Activated T-helper 2 cell treated with anti-CD3 and anti-CD28 coated beads, Interferon-gamma antibody, Interleukin-2, Interleukin-4, amounts not matched to agents 10 μg/mL and 5 μg/mL and 100 μg/mL, durations not matched to agents 14 hours and 24 hours and 36 hours (primary cell): ENCODE measurements around the gene MDFIC2. TPM values are rescaled to one million over a fixed set of nuclear protein-coding genes. Genes with fewer than 3 reads are reported as not detected.
"Not testable (repeated sequence)": the region's sequence is repeated elsewhere in the genome, so short reads cannot be mapped to it uniquely, and the experiment has no call there.

Experiments
- DNase-seq: peaks from one replicate; pipeline ENCODE4 v3.0.0; 2021; ENCODE audit warnings: low spot score
- H3K27ac Mint-ChIP-seq: one replicate; pipeline ENCODE4 v1.8.0; 2021; ENCODE audit warnings: mixed read lengths
- H3K27me3 Mint-ChIP-seq: one replicate; pipeline ENCODE4 v1.8.0; 2021; ENCODE audit warnings: low read depth, mixed read lengths
- H3K36me3 Mint-ChIP-seq: one replicate; pipeline ENCODE4 v1.8.0; 2021; ENCODE audit warnings: low read depth, mixed read lengths
- H3K4me1 Mint-ChIP-seq: one replicate; pipeline ENCODE4 v1.8.0; 2021; ENCODE audit warnings: low read depth, mixed read lengths
- H3K4me3 Mint-ChIP-seq: one replicate; pipeline ENCODE4 v1.8.0; 2021; ENCODE audit warnings: low read depth, mild to moderate bottlenecking, moderate library complexity, mixed read lengths
- H3K9me3 Mint-ChIP-seq: one replicate; pipeline ENCODE4 v1.8.0; 2021; ENCODE audit warnings: mixed read lengths
- intact Hi-C: fragments of 100-400 bp; cut with micrococcal nuclease; formaldehyde crosslinking; loops from one replicate; pipeline ENCODE4 v1.15.1; 2023
- total RNA-seq: library from RNA; stranded (reverse); gene quantifications from 2 replicates; pipeline ENCODE4 v1.2.3, GENCODE V29; 2022

Gene MDFIC2
- total RNA-seq, 1 donor from 2014 or later = not detected

DNA sequence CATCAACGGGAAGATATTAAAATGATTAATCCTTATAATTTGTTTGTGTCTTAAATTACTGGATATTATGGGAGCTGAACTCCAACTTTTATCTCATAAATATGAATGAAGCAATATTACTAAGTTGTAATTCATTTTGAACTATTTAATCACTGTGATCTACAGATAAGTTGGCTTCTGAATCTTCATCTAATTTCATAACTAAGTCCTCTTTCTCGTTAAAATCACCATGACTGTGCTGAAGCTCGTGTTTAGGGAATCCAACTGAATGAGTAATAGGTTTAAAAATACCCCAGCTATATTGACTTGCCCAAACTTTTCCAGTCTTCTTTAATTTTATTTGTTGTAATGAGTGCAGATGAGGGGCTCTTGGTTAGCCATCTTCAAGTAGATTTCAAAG, 14.1 kb downstream of the MDFIC2 start:
- H3K27ac Mint-ChIP-seq = no peak overlapping the region
- no peaks in the 10 kb centered on the region for H3K27me3 Mint-ChIP-seq
- H3K4me3 Mint-ChIP-seq = no peak overlapping the region
- H3K9me3 Mint-ChIP-seq = no peaks in the 10 kb centered on the region
- H3K4me1 Mint-ChIP-seq = no peaks in the 10 kb centered on the region
- no peaks in the 10 kb centered on the region for H3K36me3 Mint-ChIP-seq
- no peak for DNase-seq
- intact Hi-C loops = no loop called here

DNA sequence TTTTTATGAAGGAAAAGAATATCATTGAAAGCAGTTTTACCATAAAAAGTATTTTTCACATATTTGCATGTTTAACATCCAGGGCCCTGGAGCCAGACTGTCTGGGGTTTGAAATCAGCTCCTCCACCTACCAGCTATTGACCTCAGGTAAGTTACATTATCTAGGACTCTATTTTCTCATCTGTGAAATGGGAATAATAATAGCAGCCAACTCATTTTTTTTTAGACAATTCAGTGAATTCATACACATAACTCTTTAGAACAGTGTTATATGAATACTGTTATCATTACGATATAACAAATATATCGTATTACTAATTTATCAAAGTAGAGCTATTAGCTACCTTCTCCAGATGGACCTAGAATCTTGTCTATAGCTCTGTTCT, 21.3 kb downstream of the MDFIC2 start:
- H3K36me3 Mint-ChIP-seq = no peaks in the 10 kb centered on the region
- no peak overlapping the region for H3K4me3 Mint-ChIP-seq
- no peak for DNase-seq
- H3K4me1 Mint-ChIP-seq = no peaks in the 10 kb centered on the region
- intact Hi-C loops = no loop called here
- H3K27me3 Mint-ChIP-seq = no peaks in the 10 kb centered on the region
- no peaks in the 10 kb centered on the region for H3K9me3 Mint-ChIP-seq
- H3K27ac Mint-ChIP-seq = no peak overlapping the region

DNA sequence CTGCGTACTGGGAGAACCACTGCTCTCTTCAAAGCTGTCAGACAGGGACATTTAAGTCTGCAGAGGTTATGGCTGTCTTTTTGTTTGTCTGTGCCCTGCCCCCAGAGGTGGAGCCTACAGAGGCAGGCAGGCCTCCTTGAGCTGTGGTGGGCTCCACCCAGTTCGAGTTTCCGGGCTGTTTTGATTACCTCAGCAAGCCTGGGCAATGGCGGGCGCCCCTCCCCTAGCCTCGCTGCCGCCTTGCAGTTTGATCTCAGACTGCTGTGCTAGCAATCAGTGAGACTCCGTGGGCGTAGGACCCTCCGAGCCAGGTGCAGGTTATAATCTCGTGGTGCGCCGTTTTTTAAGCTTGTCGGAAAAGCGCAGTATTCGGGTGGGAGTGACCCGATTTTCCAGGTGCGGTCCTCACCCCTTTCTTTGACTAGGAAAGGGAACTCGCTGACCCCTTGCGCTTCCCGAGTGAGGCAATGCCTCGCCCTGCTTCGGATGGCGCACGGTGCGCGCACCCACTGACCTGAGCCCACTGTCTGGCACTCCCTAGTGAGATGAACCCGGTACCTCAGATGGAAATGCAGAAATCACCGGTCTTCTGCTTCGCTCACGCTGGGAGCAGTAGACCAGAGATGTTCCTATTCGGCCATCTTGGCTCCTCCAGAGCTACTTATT, 21.9 kb downstream of the MDFIC2 start:
- DNase-seq, H3K4me3 Mint-ChIP-seq, H3K27ac Mint-ChIP-seq, H3K27me3 Mint-ChIP-seq, H3K4me1 Mint-ChIP-seq, H3K9me3 Mint-ChIP-seq, H3K36me3 Mint-ChIP-seq, intact Hi-C loops: not testable (repeated sequence)

DNA sequence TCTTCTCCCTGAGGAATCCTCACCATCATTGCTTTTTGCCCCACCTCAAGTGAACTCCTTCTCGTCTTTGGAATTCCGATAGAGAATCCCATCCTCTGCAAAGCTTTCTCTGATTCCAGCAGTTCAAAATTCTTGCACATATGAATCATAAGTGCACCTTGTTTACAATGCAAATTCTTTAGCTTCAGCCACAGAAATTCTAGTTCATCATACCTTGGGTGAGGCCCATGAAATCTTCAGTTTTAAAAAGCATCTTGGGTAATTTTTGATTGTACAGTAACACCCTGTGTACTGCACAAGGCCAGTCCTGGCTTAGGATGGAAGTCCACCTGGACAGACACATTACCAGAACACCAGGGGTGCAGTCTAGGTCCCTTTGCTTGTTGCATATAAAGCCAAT, 30.8 kb downstream of the MDFIC2 start:
- no peak for DNase-seq
- no peak overlapping the region for H3K27ac Mint-ChIP-seq
- no peaks in the 10 kb centered on the region for H3K36me3 Mint-ChIP-seq
- H3K9me3 Mint-ChIP-seq = no peaks in the 10 kb centered on the region
- no peaks in the 10 kb centered on the region for H3K27me3 Mint-ChIP-seq
- no peak overlapping the region for H3K4me3 Mint-ChIP-seq
- intact Hi-C loops = no loop called here
- H3K4me1 Mint-ChIP-seq = no peaks in the 10 kb centered on the region

DNA sequence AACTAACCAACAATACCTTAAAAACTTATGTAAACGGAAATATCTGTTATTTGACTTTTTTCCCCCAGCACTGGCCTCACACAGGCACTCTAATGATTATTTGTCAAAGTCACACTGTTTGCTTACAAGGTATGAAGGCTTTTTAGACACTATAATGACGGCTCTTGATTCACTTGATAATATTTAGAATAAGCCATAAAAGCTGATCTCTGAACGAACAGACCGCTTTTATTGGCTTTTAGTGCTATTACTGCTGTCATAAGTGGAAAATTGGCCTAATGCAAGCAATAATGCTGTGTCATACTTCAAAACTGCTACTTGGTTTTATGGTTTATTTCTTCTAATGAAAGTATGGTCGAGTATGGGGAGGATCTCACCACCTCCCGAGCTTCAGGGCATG, 35.1 kb downstream of the MDFIC2 start:
- no peak overlapping the region for H3K27ac Mint-ChIP-seq
- H3K27me3 Mint-ChIP-seq = no peaks in the 10 kb centered on the region
- intact Hi-C loops = no loop called here
- H3K36me3 Mint-ChIP-seq = no peaks in the 10 kb centered on the region
- DNase-seq = no peak
- no peak overlapping the region for H3K4me3 Mint-ChIP-seq
- H3K9me3 Mint-ChIP-seq = no peaks in the 10 kb centered on the region
- no peaks in the 10 kb centered on the region for H3K4me1 Mint-ChIP-seq

DNA sequence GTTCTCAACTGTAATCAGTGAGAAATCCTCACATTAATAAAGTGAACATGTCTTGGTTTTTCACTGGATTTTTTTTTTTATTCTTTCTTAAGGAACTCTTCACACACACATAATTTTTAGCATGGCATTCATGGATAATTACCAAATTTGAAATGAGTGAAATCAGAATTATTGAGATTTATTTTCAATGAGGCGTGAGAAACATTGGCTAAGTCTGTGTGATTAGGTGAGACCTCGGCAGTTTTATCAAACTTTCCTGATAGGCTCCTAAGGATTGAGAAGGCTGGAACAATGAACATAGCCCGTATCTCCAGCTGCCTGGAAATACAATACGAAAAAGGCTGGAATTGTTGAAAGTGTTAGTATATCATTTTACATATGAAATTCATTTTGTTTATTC, 35.5 kb downstream of the MDFIC2 start:
- H3K27me3 Mint-ChIP-seq = no peaks in the 10 kb centered on the region
- no peak overlapping the region for H3K27ac Mint-ChIP-seq
- no peaks in the 10 kb centered on the region for H3K9me3 Mint-ChIP-seq
- no peaks in the 10 kb centered on the region for H3K36me3 Mint-ChIP-seq
- no peak overlapping the region for H3K4me3 Mint-ChIP-seq
- intact Hi-C loops = no loop called here
- DNase-seq = no peak
- no peaks in the 10 kb centered on the region for H3K4me1 Mint-ChIP-seq

DNA sequence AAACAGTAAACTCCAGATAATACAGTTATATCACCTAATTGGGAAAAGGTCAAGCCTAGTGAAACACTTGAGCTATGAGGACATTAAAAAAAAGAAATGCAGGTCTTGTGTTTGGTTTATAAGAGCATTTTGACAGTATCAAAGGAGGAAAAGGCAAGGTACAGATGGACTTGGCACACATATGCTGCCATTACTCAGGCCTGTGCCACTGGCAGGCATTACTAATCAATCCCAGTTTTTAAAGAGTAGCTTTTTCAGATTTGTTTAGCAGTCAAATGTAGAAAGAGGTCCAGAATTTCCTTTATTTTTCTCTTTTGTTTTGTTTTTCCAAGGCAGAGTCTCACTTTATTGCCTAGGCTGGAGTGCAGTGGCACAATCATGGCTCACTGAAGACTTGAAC, 38.9 kb downstream of the MDFIC2 start:
- no peak overlapping the region for H3K27ac Mint-ChIP-seq
- no peaks in the 10 kb centered on the region for H3K36me3 Mint-ChIP-seq
- no peaks in the 10 kb centered on the region for H3K4me1 Mint-ChIP-seq
- intact Hi-C loops = no loop called here
- no peaks in the 10 kb centered on the region for H3K27me3 Mint-ChIP-seq
- no peak overlapping the region for H3K4me3 Mint-ChIP-seq
- no peak for DNase-seq
- no peaks in the 10 kb centered on the region for H3K9me3 Mint-ChIP-seq

DNA sequence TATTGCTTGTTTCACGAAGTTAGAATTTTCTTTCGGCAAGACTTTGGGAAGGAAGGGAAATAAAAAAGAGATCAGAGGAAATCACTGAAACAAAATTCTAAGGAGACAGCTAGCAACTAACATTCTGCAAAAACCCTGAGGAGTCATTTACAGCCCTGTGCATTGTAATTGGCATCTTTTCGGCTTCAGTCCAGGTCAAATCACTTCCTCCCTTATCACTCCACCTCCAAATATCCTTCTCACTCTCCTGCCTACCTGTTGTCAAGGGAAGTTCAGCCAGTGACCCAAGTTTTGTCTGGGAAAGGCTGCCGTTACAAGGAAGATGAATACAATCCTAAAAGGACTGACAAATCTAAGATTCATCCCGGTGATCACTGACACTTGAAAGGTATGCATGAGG, 39.6 kb downstream of the MDFIC2 start:
- intact Hi-C loops = no loop called here
- H3K27ac Mint-ChIP-seq = no peak overlapping the region
- no peaks in the 10 kb centered on the region for H3K9me3 Mint-ChIP-seq
- no peaks in the 10 kb centered on the region for H3K36me3 Mint-ChIP-seq
- no peak for DNase-seq
- no peaks in the 10 kb centered on the region for H3K4me1 Mint-ChIP-seq
- no peak overlapping the region for H3K4me3 Mint-ChIP-seq
- H3K27me3 Mint-ChIP-seq = no peaks in the 10 kb centered on the region

DNA sequence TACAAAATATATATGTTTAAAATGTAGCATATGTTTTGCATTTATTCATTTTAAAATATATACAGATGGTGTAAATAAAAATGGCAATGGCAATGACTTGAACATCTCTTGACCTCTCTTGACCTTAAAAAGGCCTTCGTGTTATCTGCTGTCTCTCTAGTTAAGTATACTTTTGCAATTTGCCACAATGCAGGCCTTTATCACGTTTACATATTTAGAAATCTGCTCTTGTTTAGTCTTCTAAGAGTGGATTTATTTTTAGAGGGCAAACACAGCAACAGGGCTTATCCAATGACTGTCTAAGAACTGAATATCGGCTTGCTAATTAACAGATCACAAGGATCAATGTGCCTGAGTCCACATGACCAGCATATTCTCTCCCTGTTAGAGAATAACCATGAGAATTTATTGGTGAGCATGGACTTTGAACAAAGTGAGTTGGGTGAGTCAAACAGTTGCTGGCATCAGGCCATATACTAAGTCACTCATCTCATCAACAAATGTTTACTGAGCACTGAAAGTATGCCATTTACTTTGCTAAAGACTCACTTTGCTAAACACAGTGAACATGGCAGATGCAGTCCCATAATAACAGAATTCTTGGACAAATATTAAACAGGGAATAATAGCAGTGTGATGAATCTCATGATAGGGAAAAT, 48.2 kb downstream of the MDFIC2 start:
- Mint-ChIP-seq H3K27me3 (no peaks in the 10 kb centered on the region), H3K27ac (no peak overlapping the region), H3K4me1 (no peaks in the 10 kb centered on the region), H3K4me3 (no peak overlapping the region), H3K36me3 (no peaks in the 10 kb centered on the region), H3K9me3 (no peaks in the 10 kb centered on the region)
- no peak for DNase-seq
- intact Hi-C loops = no loop called here

DNA sequence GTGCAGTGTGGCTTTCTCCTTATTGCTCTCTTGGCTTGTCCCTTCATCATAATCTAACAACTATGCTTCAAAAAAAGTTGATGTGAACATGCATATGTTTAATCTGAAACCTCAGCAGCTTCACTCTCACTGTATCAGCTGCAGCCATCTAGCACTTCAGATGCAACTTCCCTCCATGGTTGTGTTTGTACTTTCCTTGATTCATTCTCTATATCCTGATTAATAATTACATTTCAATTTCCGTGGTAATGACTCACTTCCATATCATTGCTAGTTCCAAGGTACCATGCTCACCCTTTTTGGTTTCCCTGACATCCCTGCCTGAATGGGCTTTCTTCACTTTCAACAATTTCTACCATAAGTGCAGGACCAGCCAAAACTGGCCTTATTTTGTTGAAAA, 51.2 kb downstream of the MDFIC2 start:
- intact Hi-C loops = no loop called here
- H3K36me3 Mint-ChIP-seq = no peaks in the 10 kb centered on the region
- no peak for DNase-seq
- H3K4me3 Mint-ChIP-seq = no peak overlapping the region
- H3K4me1 Mint-ChIP-seq = no peaks in the 10 kb centered on the region
- H3K27ac Mint-ChIP-seq = no peak overlapping the region
- H3K9me3 Mint-ChIP-seq = no peaks in the 10 kb centered on the region
- H3K27me3 Mint-ChIP-seq = no peaks in the 10 kb centered on the region

DNA sequence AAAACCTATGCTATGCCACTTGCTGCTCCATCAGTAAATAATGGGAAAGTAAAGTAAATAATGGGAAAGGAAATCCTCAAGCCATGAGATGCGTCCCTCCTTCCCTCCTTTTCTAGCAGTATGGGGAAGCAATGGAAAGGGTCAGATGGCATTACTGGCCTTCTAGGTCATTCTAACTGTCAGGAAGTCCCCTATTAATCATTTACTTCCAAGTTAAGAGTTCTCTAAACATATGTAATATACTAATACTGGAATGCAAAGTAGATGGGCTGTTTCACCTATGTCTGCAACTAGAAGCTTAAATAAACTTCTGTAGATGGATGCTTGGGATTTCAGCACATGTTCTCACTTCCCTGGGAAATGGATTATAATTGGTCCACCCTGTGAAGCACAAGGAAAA, 55.9 kb downstream of the MDFIC2 start:
- no peak for DNase-seq
- intact Hi-C loops = no loop called here
- Mint-ChIP-seq H3K4me3 (no peak overlapping the region), H3K4me1 (no peaks in the 10 kb centered on the region), H3K27ac (no peak overlapping the region), H3K36me3 (no peaks in the 10 kb centered on the region), H3K27me3 (no peaks in the 10 kb centered on the region), H3K9me3 (no peaks in the 10 kb centered on the region)

DNA sequence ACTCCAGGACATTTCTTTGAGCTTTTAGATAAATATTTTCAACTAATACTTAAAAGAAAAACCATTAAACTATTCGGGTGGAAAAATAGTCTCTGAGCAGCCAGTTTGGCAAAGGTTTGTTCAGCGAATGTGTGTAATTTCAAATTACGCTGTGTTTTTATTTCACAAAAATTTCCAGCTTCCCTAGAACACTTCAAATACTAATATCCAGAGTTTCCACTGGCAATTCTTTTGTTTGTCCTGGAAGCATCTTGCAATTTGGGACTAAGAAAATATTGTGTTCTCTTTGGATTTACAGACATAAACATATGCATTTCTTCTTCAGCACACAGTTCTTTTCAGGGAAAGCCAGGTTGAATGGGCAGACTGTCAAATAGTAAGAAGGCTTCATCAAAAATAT, 61.9 kb downstream of the MDFIC2 start:
- no peaks in the 10 kb centered on the region for H3K4me1 Mint-ChIP-seq

DNA sequence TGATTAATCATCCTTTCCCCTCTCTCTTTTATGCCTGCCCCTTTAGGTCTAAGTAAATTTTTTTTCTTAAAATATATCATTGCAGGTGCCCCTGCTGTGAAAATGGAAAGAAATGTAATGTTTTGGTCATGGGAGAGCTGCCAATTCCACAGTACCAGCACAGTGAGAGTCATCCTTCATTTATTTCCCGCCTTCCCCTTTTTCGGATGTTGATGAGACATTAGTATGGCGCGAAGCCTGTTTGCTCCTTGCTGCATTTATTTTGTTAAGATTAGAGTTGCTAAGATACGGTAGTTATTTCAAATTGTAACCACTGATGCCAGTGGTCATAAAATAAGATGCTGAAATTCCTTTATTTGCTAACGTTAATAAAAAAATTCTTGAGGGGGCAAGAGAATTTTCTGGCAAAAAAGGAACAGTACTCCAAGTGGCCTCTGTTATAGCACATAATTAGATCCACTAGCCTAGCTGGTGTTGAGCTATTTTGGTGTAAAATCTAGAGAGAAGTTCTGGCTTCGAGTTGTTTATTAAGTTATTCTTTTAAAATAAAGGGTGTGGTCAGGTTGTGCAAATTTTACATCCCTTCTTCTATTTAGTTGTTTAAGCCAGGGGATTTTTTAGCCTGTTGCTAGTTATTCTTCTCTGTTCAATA, 62.8 kb downstream of the MDFIC2 start:
- intact Hi-C loops = no loop called here
- Mint-ChIP-seq H3K36me3 (no peaks in the 10 kb centered on the region), H3K27ac (no peak overlapping the region), H3K9me3 (no peaks in the 10 kb centered on the region), H3K27me3 (no peaks in the 10 kb centered on the region), H3K4me3 (no peak overlapping the region), H3K4me1 (no peaks in the 10 kb centered on the region)
- DNase-seq = no peak

More for the DNA sequence above, 61.9 kb downstream of the MDFIC2 start:
- no peak overlapping the region for H3K4me3 Mint-ChIP-seq
- DNase-seq = no peak
- H3K9me3 Mint-ChIP-seq = no peaks in the 10 kb centered on the region
- intact Hi-C loops = no loop called here
- no peaks in the 10 kb centered on the region for H3K27me3 Mint-ChIP-seq
- H3K36me3 Mint-ChIP-seq = no peaks in the 10 kb centered on the region
- H3K27ac Mint-ChIP-seq = no peak overlapping the region
